Stimulated activated CD8-positive, alpha-beta memory T cell treated with anti-CD3 and anti-CD28 coated beads, Interleukin-12 subunit alpha, Interleukin-12 subunit beta, amount 100 ng/mL, for 1 hour (primary cell): ENCODE data around the gene SPACA9.

Experiments
- DNase-seq: peaks from one replicate; pipeline ENCODE4 v3.0.0-alpha.2; 2020; ENCODE audit warnings: low read depth

Gene SPACA9

GRCh38 chr9:132894862-132895835 lies 16.5 kb downstream of the SPACA9 start:
- DNase-seq, result no peak

- DNase-seq, result no peak
These were observed 17.6 kb downstream of the SPACA9 start for GRCh38 chr9:132896264-132896663.

GRCh38 chr9:132896906-132897305 lies 18.2 kb downstream of the SPACA9 start:
- DNase-seq, result no peak

GRCh38 chr9:132898051-132898450 lies 19.4 kb downstream of the SPACA9 start:
- no peak for DNase-seq

GRCh38 chr9:132901858-132902831 lies 23.4 kb downstream of the SPACA9 start:
- peak; percentile 54 for DNase-seq

GRCh38 chr9:132903574-132904492 lies 25.1 kb downstream of the SPACA9 start:
- no peak for DNase-seq

GRCh38 chr9:132905726-132906125 lies 27.0 kb downstream of the SPACA9 start:
- DNase-seq, result no peak

GRCh38 chr9:132908635-132909034 lies 29.9 kb downstream of the SPACA9 start:
- no peak for DNase-seq

GRCh38 chr9:132909311-132909710 lies 30.6 kb downstream of the SPACA9 start:
- DNase-seq, result no peak

- DNase-seq, result no peak
These were observed 31.7 kb downstream of the SPACA9 start for GRCh38 chr9:132910376-132910775.

GRCh38 chr9:132912131-132912530 lies 33.4 kb downstream of the SPACA9 start:
- no peak for DNase-seq

GRCh38 chr9:132914924-132915323 lies 36.2 kb downstream of the SPACA9 start:
- no peak for DNase-seq

- no peak for DNase-seq
These were observed 41.0 kb downstream of the SPACA9 start for GRCh38 chr9:132919614-132920268.

GRCh38 chr9:132923346-132923902 lies 44.7 kb downstream of the SPACA9 start:
- DNase-seq, result no peak

- DNase-seq, result no peak
These were observed 49.0 kb downstream of the SPACA9 start for GRCh38 chr9:132927704-132928103.

GRCh38 chr9:132931178-132931735 lies 52.6 kb downstream of the SPACA9 start:
- DNase-seq, result no peak

- no peak for DNase-seq
These were observed 56.3 kb downstream of the SPACA9 start for GRCh38 chr9:132935026-132935425.

- no peak for DNase-seq
These were observed 58.8 kb downstream of the SPACA9 start for GRCh38 chr9:132937463-132937901.

GRCh38 chr9:132939169-132939568 lies 60.5 kb downstream of the SPACA9 start:
- DNase-seq, result no peak
